EH (cell line): ENCODE measurements around the gene DECR2.
"Not testable (repeated sequence)": the region's sequence is repeated elsewhere in the genome, so short reads cannot be mapped to it uniquely, and the experiment has no call there.

Experiments
- DNase-seq: peaks from one replicate; pipeline ENCODE4 v3.0.0-alpha.2; 2015; ENCODE audit warnings: low read depth

Gene DECR2

DNA sequence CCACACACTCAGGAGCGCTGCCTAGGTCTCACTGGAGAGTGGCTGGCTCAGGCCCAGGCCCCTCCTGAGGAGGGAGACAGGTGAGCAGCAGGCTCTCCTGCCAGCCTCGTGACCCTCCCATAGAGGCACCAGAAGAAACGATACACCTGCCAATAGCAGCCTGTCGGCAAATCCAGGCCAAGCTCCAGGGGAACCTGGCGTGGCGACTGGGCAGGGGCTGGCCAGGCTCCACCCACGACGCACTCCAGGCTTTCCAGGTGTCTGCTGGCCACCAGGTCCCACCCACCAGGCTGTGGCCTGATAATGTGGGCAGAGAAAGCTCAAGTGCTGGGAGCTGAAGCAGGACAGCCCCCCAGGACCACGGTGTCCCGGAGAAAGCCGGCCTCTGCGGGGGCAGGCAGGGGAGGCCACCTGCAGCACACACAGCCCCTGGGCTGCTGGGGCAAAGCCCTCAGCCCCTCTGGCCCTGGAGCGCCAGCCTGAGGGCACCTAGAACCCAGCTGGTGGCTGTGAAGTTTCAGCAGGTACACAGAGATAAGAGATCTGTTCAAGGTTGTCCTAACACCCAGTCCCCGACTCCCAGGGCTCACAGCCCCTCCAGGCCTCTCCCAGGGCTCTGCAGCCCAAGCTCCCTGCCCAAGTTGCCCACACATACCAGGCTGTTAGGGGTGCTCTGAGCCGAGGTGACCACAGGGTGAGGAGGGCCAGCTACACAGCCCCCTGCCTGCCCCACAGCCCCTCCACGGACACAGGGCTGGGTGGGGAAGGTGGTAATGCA lies 22.3 kb upstream of the DECR2 start:
- DNase-seq, result no peak

DNA sequence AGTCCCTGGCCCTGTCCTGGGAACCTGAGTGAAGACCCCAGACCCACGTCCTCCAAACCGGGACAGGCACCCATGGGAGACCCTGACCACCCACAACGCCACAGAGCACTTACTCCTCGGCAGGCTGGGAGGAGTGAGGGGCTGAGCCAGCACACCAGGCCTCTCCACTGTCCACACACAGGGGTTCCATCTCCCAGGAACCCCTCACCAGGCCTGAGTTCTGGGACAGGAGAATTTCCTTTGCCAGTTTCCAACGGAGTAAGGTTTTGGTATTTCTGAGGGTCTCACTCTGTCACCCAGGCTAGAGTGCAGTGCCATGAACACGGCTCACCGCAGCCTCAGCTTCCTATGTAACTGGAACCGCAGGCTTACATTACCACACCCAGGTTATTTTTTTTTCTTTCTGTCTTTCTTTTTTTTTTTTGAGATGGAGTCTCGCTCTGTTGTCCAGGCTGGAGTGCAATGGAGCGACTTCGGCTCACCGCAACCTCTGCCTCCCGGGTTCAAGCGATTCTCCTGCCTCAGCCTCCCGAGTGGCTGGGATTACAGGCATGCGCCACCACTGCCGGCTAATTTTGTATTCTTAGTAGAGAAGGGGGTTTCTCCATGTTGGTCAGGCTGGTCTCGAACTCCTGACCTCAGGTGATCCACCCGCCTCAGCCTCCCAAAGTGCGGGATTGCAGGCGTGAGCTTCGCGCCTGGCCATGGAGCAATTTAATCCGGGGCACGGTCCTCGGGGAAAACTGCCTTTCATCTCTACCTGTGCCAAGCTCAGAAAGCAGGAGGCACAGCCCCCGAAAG lies 21.5 kb upstream of the DECR2 start:
- no peak for DNase-seq

DNA sequence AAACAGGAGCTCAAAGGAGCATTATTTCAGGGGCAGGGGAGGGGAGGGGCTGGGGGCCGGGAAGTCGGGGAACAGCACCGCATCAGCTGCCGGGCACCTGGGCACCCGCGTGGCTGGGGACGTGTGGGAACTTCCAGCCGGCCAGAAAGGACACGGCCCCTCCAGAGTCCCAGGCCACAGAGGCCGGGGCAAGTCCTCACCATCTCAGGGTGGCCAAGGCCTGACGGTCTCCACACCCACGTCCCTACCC lies 21.0 kb upstream of the DECR2 start:
- DNase-seq, result no peak

GRCh38 chr16:381012-381788 lies 20.5 kb upstream of the DECR2 start:
- peak; percentile 29 for DNase-seq

- DNase-seq, result peak; percentile 68
Measured at GRCh38 chr16:381789-382717, 19.6 kb upstream of the DECR2 start, which contains the start of gene PGAP6. TSS of gene PGAP6 (minus strand) at chr16:381978. CDS start at chr16:381821, 157 bp downstream.

DNA sequence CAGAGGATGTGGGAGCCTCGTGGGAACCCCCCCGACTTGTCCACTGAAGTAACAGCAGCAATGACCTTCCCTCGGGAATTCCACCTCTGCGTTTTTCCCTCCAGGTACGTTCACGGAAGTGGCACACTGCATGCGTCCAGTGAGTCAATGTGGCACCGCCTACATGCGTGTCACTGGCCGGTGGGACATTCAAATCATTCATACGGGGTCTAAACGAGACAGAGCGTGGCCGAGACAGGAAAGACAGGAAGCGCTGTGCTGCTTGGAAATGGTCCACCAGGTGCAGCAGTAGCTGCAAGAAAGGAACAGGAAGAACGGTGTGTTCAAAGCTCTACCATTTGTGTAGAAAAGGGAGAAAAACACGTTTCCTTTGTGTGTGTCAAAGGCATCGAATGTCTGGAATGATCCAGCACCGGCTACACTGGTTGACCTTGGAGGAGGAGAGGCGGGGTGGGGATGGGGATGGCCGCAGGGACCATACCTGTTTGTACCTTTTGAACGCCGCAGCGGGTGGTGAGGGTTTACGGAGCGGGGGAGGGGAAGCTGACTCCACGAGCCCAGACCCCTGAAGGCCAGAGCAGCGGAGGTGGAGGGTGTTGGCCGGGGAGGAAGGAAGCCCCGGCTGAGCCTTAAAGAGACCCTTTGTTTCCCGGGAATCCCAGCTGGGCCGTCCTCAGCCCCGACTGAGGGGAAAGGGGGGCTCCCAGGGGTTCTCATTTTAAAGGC lies 18.2 kb upstream of the DECR2 start:
- no peak for DNase-seq

DNA sequence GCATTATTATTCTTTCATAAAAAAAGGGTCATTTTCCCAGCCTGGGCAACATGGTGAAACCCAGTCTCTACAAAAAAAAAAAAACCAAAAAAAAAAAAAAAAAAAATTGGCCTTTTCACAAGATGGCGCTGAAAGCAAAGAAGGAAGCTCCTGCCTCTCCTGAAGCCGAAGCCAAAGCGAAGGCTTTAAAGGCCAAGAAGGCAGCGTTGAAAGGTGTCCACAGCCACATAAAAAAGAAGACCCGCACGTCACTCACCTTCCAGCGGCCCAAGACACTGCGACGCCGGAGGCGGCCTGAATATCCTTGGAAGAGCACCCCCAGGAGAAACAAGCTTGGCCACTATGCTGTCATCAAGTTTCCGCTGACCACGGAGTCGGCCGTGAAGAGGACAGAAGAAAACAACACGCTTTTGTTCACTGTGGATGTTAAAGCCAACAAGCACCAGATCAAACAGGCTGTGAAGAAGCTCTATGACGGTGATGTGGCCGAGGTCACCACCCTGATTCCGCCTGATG lies 15.0 kb upstream of the DECR2 start:
- DNase-seq, result no peak

- DNase-seq, result not testable (repeated sequence)
Measured at GRCh38 chr16:387761-388666, 13.7 kb upstream of the DECR2 start.

DNA sequence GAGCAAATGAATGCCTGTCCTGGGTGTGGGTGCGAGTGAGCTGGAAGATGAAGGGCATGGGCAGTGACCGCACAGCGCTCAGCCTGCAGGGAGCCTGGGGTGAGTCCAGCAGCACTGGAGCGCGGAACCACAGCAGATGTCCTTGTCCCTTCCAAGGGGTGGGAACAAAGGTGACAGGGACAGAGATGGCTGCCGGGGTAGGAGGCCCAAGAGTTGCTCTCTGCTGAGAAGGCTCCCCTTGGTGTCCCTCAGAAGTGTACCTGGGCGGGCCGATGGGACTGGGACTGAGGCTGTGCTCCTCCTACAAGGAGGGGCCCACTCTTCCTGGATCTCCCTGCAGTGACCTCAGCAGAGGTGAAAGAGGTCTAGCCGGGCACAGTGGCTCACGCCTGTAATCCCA lies 12.3 kb upstream of the DECR2 start:
- no peak for DNase-seq

- DNase-seq, result peak; percentile 74
Measured at GRCh38 chr16:391885-392335, 9.8 kb upstream of the DECR2 start.

- no peak for DNase-seq
Measured at GRCh38 chr16:392450-393030, 9.1 kb upstream of the DECR2 start.

GRCh38 chr16:396199-396598 lies 5.5 kb upstream of the DECR2 start:
- no peak for DNase-seq

- DNase-seq, result peak; percentile 70
Measured at GRCh38 chr16:396605-397004, 5.1 kb upstream of the DECR2 start.

- peak; percentile 50 for DNase-seq
Measured at GRCh38 chr16:397135-397661, 4.5 kb upstream of the DECR2 start, which contains the start of gene NME4. TSS of gene NME4 (plus strand) at chr16:397199. CDS start at chr16:397223, 24 bp downstream.

DNA sequence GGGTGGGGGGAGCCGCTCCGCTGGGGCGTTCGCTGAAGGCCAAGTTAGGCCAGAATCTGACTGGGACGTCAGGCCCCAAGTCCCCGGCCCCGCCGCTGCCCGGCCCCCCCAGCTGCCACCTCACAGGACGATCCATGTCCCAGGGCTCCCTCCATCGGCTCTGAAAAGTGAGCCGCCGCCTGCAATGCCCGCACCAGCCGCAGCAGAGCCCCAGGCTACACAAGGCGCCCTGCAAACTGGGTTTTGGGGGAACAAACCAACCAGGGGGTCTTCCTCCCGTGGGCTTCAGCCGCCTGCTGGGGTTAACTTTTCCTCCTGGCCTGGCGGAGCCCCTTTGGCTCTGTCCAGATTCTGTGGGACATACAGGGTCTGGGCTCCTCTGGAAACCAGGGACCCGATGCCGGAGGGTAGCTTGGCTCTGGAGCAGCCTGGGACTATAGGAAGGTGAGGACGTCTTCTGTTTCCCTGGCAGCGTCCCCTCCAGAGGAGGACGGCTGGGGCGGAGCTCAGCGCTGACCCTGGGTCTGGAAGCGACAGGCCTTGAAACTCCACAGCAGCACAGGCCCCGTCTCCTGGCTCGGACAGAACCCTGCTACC lies 3.9 kb upstream of the DECR2 start:
- peak; percentile 87 for DNase-seq

DNA sequence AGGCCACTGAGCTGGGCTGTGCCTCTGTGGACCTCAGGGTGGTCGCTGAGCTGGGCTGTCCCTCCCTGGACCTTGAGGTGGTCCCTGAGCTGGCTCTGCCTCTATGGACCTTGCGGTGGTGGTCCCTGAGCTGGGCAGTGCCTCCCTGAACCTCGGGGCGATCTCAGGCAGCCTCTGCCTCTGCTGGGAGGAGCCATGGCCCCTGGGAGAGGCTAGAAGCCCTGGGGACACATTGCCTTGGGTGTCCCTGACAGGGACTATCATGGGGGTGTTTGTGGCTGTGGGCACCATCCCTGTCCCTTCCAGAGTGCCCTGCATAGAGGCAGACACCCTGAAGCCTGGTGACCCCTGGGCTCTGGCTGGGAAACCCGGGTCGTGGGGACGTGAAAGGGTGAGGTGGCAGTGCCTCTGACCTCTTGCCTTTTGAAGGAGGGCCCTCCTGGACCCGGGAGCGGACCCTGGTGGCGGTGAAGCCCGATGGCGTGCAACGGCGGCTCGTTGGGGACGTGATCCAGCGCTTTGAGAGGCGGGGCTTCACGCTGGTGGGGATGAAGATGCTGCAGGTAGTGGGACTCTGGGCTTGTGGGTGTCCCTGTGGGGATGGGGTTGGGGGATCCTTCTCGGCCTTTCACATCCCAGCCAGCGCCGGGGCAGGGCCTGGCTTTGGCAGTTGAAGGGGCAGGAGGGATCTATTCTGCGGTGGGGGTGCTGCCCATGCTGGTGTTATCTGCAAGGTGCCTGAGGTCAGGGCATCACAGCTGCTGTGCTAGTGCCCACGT lies 2.9 kb upstream of the DECR2 start:
- DNase-seq, result no peak

DNA sequence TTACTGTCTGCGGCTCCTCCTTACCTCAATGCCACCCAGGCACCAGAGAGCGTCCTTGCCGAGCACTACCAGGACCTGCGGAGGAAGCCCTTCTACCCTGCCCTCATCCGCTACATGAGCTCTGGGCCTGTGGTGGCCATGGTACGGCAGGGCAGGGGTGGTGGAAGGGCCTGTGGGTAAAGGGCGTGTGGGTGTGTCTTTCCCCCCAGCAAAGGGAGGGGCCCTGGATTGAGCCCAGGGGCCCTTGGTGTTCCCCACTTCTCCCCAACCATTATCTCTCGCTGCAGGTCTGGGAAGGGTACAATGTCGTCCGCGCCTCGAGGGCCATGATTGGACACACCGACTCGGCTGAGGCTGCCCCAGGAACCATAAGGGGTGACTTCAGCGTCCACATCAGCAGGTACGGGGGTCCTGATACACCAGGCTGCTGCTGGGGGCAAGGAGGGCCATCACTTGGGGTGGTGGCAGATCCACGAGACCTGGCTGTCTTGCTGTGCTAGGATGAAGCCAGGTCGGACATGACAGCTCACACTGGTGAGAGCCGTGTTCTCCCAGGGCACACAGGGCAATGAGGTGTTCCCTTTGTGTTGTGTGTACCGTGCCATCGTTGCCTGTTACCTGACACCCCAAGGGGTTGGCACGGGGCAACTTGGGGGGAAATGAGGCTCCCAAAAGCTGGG lies 2.2 kb upstream of the DECR2 start:
- DNase-seq, result no peak
